HG02678 (cell line): Measurements from ENCODE around the gene IL32.
"Not testable (repeated sequence)": the region's sequence is repeated elsewhere in the genome, so short reads cannot be mapped to it uniquely, and the experiment has no call there.

ENCODE experiments used
- ATAC-seq: cut with Tn5 transposase; IDR thresholded peaks from one replicate; pipeline ENCODE4 v1.9.1; 2021; ENCODE audit warnings: mild to moderate bottlenecking, moderate library complexity; ENCODE audit not compliant: unreplicated experiment

The IL32 gene

GRCh38 chr16:3051009-3051408 is 14.4 kb upstream of the IL32 start:
- no peak for ATAC-seq

GRCh38 chr16:3051494-3051893 is 13.9 kb upstream of the IL32 start:
- no peak for ATAC-seq

GRCh38 chr16:3052571-3053329 is 12.7 kb upstream of the IL32 start:
- ATAC-seq: not testable (repeated sequence)

GRCh38 chr16:3053330-3053710 is 12.1 kb upstream of the IL32 start:
- not testable (repeated sequence) for ATAC-seq

DNA sequence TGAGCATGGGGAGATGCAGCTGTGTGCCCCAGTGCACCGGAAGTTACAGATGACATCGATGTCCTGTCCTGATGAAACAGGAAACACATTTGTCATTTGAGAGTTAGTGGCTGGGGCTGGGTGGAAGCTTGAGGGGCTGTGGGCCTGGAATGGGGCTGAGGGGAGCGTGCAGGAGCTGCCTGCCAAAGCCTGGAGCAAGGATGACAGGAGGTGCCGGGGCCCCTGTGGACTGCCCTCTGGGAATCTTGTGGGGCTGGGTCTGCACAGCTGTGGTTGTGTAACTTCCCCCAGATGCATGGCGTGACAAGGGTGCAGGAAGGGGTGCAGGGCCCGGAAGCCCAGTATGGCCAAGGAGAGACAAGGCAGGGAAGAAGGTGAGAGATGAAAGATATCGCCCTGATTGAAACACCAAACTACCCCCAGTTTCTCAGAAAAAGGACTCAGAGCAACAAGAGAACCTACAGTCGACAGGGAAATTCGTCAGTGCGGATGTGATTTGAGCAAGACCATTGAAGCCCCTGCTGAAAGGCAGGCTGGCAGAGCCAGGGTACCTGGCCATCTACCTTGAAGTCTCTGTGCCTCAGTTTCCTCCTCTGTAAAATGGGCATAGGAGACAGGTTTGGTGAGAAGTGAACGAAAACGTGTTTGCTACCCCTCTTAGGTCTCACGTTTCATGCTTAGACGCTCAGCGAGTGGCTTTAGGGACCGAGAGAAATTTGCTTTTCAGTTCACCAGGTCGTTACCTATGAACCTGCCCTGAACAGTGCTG is 10.3 kb upstream of the IL32 start:
- no peak for ATAC-seq

- ATAC-seq: not testable (repeated sequence)
Measured at GRCh38 chr16:3055734-3056115, 9.7 kb upstream of the IL32 start.

DNA sequence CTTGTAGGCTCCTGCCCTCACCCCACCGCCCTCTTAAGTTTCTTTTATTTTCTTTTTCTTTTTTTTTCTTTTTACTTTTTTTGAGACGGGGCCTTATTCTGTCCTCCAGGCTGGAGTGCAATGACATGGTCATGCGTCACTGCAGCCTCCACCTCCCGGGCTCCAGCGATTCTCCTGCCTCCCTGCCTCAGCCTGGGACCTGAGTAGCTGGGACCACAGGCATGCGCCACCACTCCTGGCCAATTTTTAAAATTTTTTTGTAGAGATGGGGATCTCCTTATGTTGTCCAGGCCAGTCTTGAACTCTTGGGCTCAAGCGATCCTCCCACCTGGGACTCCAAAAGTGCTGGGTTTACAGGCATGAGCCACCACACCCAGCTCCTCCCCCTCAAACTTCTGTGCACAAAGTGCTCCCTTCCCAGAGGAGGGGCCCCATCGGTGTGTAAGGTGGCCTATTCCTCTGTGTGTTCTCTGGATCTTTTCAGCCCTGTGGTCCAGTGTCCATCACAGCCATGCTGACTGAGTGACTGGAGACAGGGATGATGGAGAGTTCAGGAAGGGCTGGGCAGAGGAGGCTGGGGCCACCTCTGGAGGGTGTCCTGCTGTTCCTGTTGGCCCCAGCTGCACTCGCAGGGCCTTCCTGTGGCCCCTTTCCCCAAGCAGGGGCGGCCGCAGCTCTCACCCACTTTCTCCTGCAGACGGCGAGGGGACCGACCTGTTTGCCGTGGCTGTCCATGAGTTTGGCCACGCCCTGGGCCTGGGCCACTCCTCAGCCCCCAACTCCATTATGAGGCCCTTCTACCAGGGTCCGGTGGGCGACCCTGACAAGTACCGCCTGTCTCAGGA is 8.9 kb upstream of the IL32 start:
- no peak for ATAC-seq

DNA sequence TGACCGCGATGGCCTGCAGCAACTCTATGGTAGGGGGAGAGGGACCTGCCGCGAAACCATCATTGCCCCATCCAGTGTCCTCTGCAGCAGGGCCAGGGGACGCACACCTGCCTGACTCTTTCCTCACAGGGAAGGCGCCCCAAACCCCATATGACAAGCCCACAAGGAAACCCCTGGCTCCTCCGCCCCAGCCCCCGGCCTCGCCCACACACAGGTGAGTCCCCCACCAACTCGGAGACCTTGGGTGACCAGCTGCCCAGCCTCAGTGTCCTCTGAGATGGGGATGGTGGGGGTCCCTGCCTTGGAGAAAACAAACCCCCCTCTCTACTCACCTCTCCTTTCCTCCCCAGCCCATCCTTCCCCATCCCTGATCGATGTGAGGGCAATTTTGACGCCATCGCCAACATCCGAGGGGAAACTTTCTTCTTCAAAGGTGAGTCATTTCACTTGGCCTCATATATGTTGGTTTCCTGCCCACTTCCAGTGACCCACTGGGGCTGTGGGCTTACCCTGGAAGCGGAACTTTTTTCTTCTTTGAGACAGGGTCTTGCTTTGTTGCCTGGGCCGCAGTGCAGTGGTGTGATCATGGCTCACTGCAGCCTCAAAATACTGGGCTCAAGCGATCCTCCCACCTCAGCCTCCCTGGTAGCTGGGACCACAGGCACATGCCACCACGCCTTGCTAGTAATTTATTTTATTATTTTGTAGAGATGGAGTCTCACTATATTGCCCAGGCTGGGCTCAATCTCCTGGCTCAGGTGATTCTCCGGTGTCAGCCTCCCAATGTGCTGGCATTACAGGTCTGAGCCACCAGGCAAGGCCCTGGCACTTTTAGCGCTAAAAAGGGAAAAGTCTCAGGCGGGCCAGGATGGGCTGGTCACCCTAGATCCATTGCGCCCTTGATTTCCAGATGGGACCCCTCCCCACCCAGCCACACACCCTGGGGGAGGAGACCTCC is 8.0 kb upstream of the IL32 start:
- ATAC-seq: no peak

GRCh38 chr16:3058139-3059030 is 7.1 kb upstream of the IL32 start:
- ATAC-seq: peak; percentile 17

- peak; percentile 86 for ATAC-seq
Measured at GRCh38 chr16:3059041-3059722, 6.3 kb upstream of the IL32 start.

- no peak for ATAC-seq
Measured at GRCh38 chr16:3059723-3060242, 5.7 kb upstream of the IL32 start.

DNA sequence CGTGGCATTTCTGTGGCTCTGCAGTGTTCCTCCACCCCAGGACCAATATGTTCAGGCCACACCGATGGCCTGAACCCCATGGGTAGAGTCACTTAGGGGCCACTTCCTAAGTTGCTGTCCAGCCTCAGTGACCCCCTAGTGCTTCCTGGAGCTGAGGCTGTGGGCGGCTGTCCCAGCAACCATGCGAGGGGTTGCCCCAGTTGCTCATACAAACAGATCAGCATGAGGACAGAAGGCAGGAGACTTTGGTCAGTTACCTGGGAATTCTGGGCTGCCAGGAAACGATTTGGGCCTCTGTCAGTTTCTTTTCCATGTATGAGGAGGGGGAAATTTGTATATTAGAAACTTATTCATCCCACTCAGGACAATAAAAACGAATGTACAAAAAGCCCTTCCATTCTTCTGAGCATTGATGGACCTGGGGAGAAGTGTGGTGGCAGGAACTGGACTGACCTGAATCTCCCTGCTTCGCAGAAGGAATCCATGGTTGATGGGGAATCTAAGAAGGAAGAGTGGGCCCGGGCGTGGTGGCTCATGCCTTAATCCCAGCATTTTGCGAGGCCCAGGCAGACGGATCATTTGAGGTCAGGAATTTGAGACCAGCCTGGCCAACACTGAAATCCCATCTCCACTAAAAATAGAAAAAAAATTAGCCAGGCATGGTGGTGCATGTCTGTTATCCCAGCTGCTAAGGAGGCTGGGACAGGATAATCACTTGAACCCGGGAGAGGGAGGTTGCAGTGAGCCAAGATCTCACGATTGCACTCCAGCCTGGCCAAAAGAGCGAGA is 4.9 kb upstream of the IL32 start:
- ATAC-seq: no peak

- no peak for ATAC-seq
Measured at GRCh38 chr16:3062553-3062952, 2.9 kb upstream of the IL32 start.

DNA sequence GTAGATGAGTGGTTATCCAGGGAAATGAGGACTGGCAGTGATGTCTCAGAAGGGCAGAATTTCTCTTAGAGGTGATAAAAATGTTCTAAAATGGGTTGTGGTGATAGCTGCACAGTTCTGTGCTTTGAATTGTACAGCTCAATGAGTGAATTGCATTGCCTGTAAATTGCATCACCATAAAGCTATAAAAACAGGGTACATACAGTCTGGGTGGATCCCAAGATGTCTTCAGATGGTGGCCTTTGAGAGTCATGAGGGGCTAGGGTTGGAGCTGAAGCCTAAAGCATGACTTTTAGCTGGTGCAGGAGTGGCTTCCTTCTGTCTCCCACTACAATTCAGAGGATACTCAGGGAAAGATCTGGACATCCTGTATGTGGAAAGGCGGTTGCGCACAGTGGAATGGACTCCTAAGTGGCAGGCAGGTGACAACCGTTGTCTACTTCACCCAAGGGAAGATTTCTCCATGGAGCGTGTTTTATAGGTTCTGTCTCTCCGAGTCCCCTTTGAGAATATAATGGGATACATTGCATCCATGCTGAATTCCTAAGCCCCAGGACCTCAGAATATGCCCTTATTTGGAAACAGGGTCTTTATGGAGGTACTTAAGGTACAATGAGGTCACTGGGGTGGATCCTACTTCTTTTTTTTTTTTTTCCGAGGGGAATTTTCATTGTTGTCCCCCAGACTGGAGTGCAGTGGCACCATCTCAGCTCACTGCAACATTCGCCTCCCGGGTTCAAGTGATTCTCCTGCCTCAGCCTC is 1.6 kb upstream of the IL32 start:
- no peak for ATAC-seq

DNA sequence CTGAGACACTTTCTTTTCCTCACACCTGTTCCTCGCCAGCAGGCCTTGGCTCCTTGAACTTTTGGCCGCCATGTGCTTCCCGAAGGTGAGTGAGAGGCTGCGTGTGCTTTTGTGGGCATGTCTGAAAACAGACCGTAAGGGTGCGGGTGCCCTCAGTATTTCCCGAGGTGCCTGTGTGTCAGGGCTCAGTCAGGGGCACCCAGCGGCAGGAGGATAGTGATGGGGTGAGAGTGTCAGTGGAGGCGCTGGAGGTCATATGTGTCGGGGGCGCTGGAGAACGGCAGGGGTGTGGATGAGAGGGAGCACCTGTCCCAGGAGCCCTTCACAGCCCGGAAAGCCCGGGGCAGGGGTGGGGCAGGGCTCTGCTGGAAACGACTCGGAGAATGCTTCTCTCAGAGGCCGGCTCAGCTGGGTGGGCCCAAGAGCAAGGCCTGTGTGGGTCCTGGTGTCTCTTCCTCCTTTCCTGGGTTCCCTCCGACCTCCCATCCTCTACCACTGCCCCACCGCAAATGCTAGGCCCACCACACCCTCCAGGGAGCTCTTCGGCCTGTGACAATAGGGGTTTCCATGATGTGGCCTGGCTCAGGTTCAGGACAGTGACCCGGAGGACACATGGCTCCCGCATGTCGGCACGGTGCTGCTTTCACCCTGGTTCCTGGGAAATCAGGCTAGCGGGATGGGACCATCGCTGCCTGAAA is 451 bp downstream of the IL32 start:
- ATAC-seq: no peak

- ATAC-seq: no peak
Measured at GRCh38 chr16:3066440-3066748, 954 bp downstream of the IL32 start.

DNA sequence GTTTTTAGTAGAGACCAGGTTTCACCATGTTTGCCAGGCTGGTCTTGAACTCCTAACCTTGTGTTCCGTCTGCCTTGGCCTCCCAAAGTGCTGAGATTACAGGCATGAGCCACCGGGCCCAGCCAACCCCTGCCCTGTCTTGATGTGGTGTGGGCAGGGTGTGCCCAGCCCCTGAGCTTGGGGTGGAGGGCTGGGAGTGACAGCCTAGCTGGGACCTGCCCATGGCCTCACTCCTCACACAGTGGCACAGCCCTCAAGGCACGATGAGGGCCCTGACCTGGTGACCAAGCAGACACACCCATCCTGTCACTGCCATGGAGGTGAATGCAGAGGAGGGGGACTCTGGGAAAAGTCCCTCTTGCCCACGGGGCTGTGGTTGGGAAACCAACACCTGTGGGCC is 3.0 kb downstream of the IL32 start:
- no peak for ATAC-seq
